Common myeloid progenitor, CD34-positive (primary cell): ENCODE results near the gene ERI3.

ENCODE experiments used
- CTCF ChIA-PET: fragments of 350-600 bp; sonication (Branson Sonifier 250); formaldehyde crosslinking; loops from one replicate; lab custom pipeline; 2021; ENCODE audit warnings: antibody characterized with exemption; lab: Charles Lee
- POLR2A ChIA-PET: fragments of 350-600 bp; sonication (Branson Sonifier 250); formaldehyde crosslinking; loops from one replicate; lab custom pipeline; 2021; ENCODE audit warnings: antibody characterized with exemption; lab: Charles Lee
- DNase-seq, 3 donors: peaks; one replicate each; pipeline versions ENCODE4 v3.0.0 to v3.0.0-alpha.2; 2013
- H3K27ac ChIP-seq, 2 experiments: 1 replicate in 1 of 2; 2 replicates in 1 of 2; pipeline ENCODE4 v1.7.0; 2013; ENCODE audit warnings: inconsistent platforms in 2 of 2, low read length in 2 of 2, mild to moderate bottlenecking in 2 of 2, low read depth in 1 of 2, moderate library complexity in 1 of 2; ENCODE audit not compliant: severe bottlenecking in 2 of 2, insufficient read depth in 1 of 2, poor library complexity in 1 of 2
- H3K27me3 ChIP-seq, 5 experiments: replicated peaks in 2 of 5; 1 replicate in 3 of 5; 2 replicates in 2 of 5; pipeline versions ENCODE4 v1.6.1 to v1.7.0; 2013; ENCODE audit warnings: low read length in 4 of 5, mild to moderate bottlenecking in 2 of 5, moderate library complexity in 2 of 5, inconsistent platforms in 1 of 5; ENCODE audit not compliant: insufficient read depth in 5 of 5, control insufficient read depth in 4 of 5
- H3K36me3 ChIP-seq, 4 experiments: 1 replicate in 2 of 4; 2 replicates in 2 of 4; pipeline versions ENCODE4 v1.6.1 to v1.7.0; 2013; ENCODE audit warnings: low read length in 3 of 4, control low read depth in 1 of 4, mild to moderate bottlenecking in 1 of 4; ENCODE audit not compliant: control insufficient read depth in 4 of 4, insufficient read depth in 4 of 4
- H3K4me1 ChIP-seq, 4 experiments: 1 replicate in 3 of 4; 2 replicates in 1 of 4; pipeline versions ENCODE4 v1.6.1 to v1.7.1; 2013; ENCODE audit warnings: low read length in 3 of 4, mild to moderate bottlenecking in 3 of 4, control low read depth in 1 of 4, inconsistent platforms in 1 of 4, moderate library complexity in 1 of 4; ENCODE audit not compliant: control insufficient read depth in 4 of 4, insufficient read depth in 4 of 4; ENCODE audit errors: control extremely low read depth in 1 of 4
- H3K4me3 ChIP-seq, 7 experiments: 1 replicate in 4 of 7; 2 replicates in 3 of 7; pipeline versions ENCODE4 v1.5.1 to v1.7.0; 2013; ENCODE audit warnings: mild to moderate bottlenecking in 7 of 7, low read length in 6 of 7, moderate library complexity in 6 of 7, inconsistent platforms in 2 of 7, low read depth in 2 of 7, control low read depth in 1 of 7; ENCODE audit not compliant: insufficient read depth in 4 of 7, control insufficient read depth in 1 of 7; ENCODE audit errors: extremely low read depth in 1 of 7
- H3K9me3 ChIP-seq, 5 experiments: 1 replicate in 4 of 5; 2 replicates in 1 of 5; pipeline versions ENCODE4 v1.6.1 to v1.7.1; 2013; ENCODE audit warnings: low read length in 4 of 5, mild to moderate bottlenecking in 2 of 5, inconsistent platforms in 1 of 5, low read depth in 1 of 5, moderate library complexity in 1 of 5; ENCODE audit not compliant: control insufficient read depth in 4 of 5, insufficient read depth in 2 of 5; ENCODE audit errors: control extremely low read depth in 1 of 5
- WGBS: methylation state at CpG from one replicate; pipeline ENCODE4 v1.1.5; 2013; ENCODE audit not compliant: insufficient coverage; 5-methylcytosine and 5-hydroxymethylcytosine counted together

ERI3 gene

GRCh38 chr1:44338136-44338535 is 16.9 kb downstream of the ERI3 start:
- DNase-seq, result no peak
- ChIA-PET CTCF (interaction anchor here (0.9 to 1.7 kb wide), 7 partner anchors 10 to 22 kb away, joined by 3 to 6 read pairs (median 3); no protein-coding TSS in a partner anchor), POLR2A (no interaction called here)
- 100% methylated on average over 2 of the region's 2 CpGs for WGBS
- Histone ChIP-seq H3K36me3 (peaks cover 17 to 54% (median 31%) of the 10 kb centered on the region in 4 experiments), H3K4me3 (no peak overlapping the region), H3K9me3 (peaks cover 0 to 9% (median 3%) of the 10 kb centered on the region in 5 experiments), H3K27me3 (no peaks in the 10 kb centered on the region), H3K27ac (no peak overlapping the region), H3K4me1 (no peaks in the 10 kb centered on the region)

- no peak overlapping the region for H3K27ac ChIP-seq
- CTCF ChIA-PET, result interaction anchor here (0.9 to 1.5 kb wide), 2 partner anchors 10 to 14 kb away, joined by 4 read pairs; no protein-coding TSS in a partner anchor
- no peak for DNase-seq
- 94% methylated on average over 3 of the region's 3 CpGs for whole genome bisulfite sequencing
- no peak overlapping the region for H3K4me3 ChIP-seq
- peaks cover 18 to 67% (median 35%) of the 10 kb centered on the region in 4 experiments for H3K36me3 ChIP-seq
- POLR2A ChIA-PET, result interaction anchor here (0.6 kb wide), 1 partner anchor 295 kb away, joined by 3 read pairs; no protein-coding TSS in a partner anchor
- no peaks in the 10 kb centered on the region for H3K27me3 ChIP-seq
- H3K9me3 ChIP-seq, result peaks cover 0 to 9% (median 3%) of the 10 kb centered on the region in 5 experiments
- H3K4me1 ChIP-seq, result no peaks in the 10 kb centered on the region
These were observed 18.4 kb downstream of the ERI3 start for GRCh38 chr1:44336668-44337067.

GRCh38 chr1:44334968-44335367 is 20.1 kb downstream of the ERI3 start:
- no peaks in the 10 kb centered on the region for H3K4me1 ChIP-seq
- no peak overlapping the region for H3K4me3 ChIP-seq
- H3K36me3 ChIP-seq, result peaks cover 21 to 84% (median 38%) of the 10 kb centered on the region in 4 experiments
- H3K27ac ChIP-seq, result no peak overlapping the region
- DNase-seq, result no peak
- no peaks in the 10 kb centered on the region for H3K27me3 ChIP-seq
- ChIA-PET CTCF (interaction anchor here (1.7 kb wide), 1 partner anchor 12 kb away, joined by 4 read pairs; no protein-coding TSS in a partner anchor), POLR2A (no interaction called here)
- 100% methylated on average over 1 of the region's 3 CpGs for WGBS
- peaks cover 0 to 9% (median 3%) of the 10 kb centered on the region in 5 experiments for H3K9me3 ChIP-seq

GRCh38 chr1:44333376-44333775 is 21.7 kb downstream of the ERI3 start:
- Histone ChIP-seq H3K27me3 (no peaks in the 10 kb centered on the region), H3K9me3 (peaks cover 0 to 4% (median 0%) of the 10 kb centered on the region in 5 experiments), H3K27ac (no peak overlapping the region), H3K4me3 (no peak overlapping the region), H3K36me3 (peaks cover 15 to 83% (median 36%) of the 10 kb centered on the region in 4 experiments), H3K4me1 (no peaks in the 10 kb centered on the region)
- ChIA-PET POLR2A (no interaction called here), CTCF (no interaction called here)
- WGBS, result 98% methylated on average over 5 of the region's 6 CpGs
- no peak for DNase-seq

GRCh38 chr1:44332505-44332904 is 22.6 kb downstream of the ERI3 start:
- Histone ChIP-seq H3K27me3 (no peaks in the 10 kb centered on the region), H3K4me1 (no peaks in the 10 kb centered on the region), H3K4me3 (no peak overlapping the region), H3K27ac (no peak overlapping the region), H3K9me3 (no peaks in the 10 kb centered on the region), H3K36me3 (peaks cover 15 to 79% (median 29%) of the 10 kb centered on the region in 4 experiments)
- CTCF ChIA-PET, result no interaction called here
- WGBS, result 98% methylated on average over 9 of the region's 9 CpGs
- no peak for DNase-seq
- POLR2A ChIA-PET, result no interaction called here

- POLR2A ChIA-PET, result no interaction called here
- H3K36me3 ChIP-seq, result peaks cover 15 to 63% (median 21%) of the 10 kb centered on the region in 4 experiments
These were observed 24.1 kb downstream of the ERI3 start for GRCh38 chr1:44330935-44331334.

GRCh38 chr1:44328671-44329416 is 26.2 kb downstream of the ERI3 start:
- POLR2A ChIA-PET, result no interaction called here

More at GRCh38 chr1:44330935-44331334, 24.1 kb downstream of the ERI3 start:
- DNase-seq, result no peak
- H3K4me3 ChIP-seq, result no peak overlapping the region
- H3K4me1 ChIP-seq, result no peaks in the 10 kb centered on the region
- H3K27ac ChIP-seq, result no peak overlapping the region
- H3K9me3 ChIP-seq, result no peaks in the 10 kb centered on the region
- H3K27me3 ChIP-seq, result no peaks in the 10 kb centered on the region
- 100% methylated on average over 1 of the region's 2 CpGs for whole genome bisulfite sequencing
- CTCF ChIA-PET, result interaction anchor here (0.9 to 1.4 kb wide), 3 partner anchors 9 to 25 kb away, joined by 3 to 4 read pairs (median 4); no protein-coding TSS in a partner anchor

More at GRCh38 chr1:44328671-44329416, 26.2 kb downstream of the ERI3 start:
- H3K4me3 ChIP-seq, result no peak overlapping the region
- no peaks in the 10 kb centered on the region for H3K27me3 ChIP-seq
- H3K9me3 ChIP-seq, result no peaks in the 10 kb centered on the region
- WGBS, result 99% methylated on average over 5 of the region's 5 CpGs
- H3K36me3 ChIP-seq, result peaks cover 11 to 51% (median 12%) of the 10 kb centered on the region in 4 experiments
- CTCF ChIA-PET, result interaction anchor here (1.1 to 1.3 kb wide), 6 partner anchors 8 to 76 kb away, joined by 3 to 4 read pairs (median 4); no protein-coding TSS in a partner anchor
- no peak for DNase-seq
- H3K27ac ChIP-seq, result no peak overlapping the region
- no peaks in the 10 kb centered on the region for H3K4me1 ChIP-seq
